Gastrocnemius medialis (tissue), 4 donors: ENCODE data around the gene CDH23. TPM values are rescaled to one million over a fixed set of nuclear protein-coding genes. Genes with fewer than 3 reads are reported as not detected.

Source experiments
- ATAC-seq, 2 donors: fragments of 150-250 bp; one replicate each; pipeline ENCODE4 v1.9.1; 2016
- DNase-seq, 2 donors: peaks; one replicate each; pipeline ENCODE4 v3.0.0-alpha.2; 2019
- H3K27ac ChIP-seq, 4 donors: fragments of 200-600 bp; sonication (generic); 1 replicate in 1 of 4; 2 replicates in 3 of 4; pipeline ENCODE4 v1.5.1; 2016 to 2018; ENCODE audit warnings: mild to moderate bottlenecking in 2 of 4, moderate library complexity in 1 of 4
- H3K27me3 ChIP-seq, 3 donors: fragments of 200-600 bp; sonication (generic) in 2 of 3; 1 replicate in 1 of 3; 2 replicates in 2 of 3; pipeline versions ENCODE4 v1.5.1 to v1.6.0; 2016 to 2019; ENCODE audit warnings: mild to moderate bottlenecking in 1 of 3, moderate library complexity in 1 of 3
- H3K36me3 ChIP-seq, 2 donors: fragments of 200-600 bp; sonication (generic) in 1 of 2; one replicate each; pipeline ENCODE4 v1.5.1; 2017 to 2018
- H3K4me1 ChIP-seq, 2 donors: fragments of 200-600 bp; sonication (generic) in 1 of 2; one replicate each; pipeline ENCODE4 v1.5.1; 2016 to 2017; ENCODE audit warnings: mild to moderate bottlenecking in 2 of 2
- H3K4me3 ChIP-seq, 4 donors: fragments of 200-600 bp; sonication (generic) in 3 of 4; 1 replicate in 1 of 4; 2 replicates in 3 of 4; pipeline ENCODE4 v1.5.1; 2016 to 2019; ENCODE audit warnings: mild to moderate bottlenecking in 2 of 4
- H3K9me3 ChIP-seq, 3 donors: fragments of 200-600 bp; sonication (generic) in 2 of 3; 1 replicate in 1 of 3; 2 replicates in 2 of 3; pipeline ENCODE4 v1.5.1; 2016 to 2019
- CTCF ChIP-seq, 5 experiments: fragments of 450-650 bp in 3 of 5; fragments of 200-600 bp in 2 of 5; sonication (generic) in 2 of 5; IDR thresholded peaks in 4 of 5; conservative IDR thresholded peaks in 1 of 5; 1 replicate in 4 of 5; 2 replicates in 1 of 5; pipeline ENCODE4 v1.5.1; 2016 to 2019; ENCODE audit warnings: antibody characterized with exemption in 5 of 5, mild to moderate bottlenecking in 3 of 5, moderate library complexity in 3 of 5
- POLR2A ChIP-seq, 2 donors: fragments of 450-650 bp; IDR thresholded peaks; one replicate each; pipeline ENCODE4 v1.6.1; 2017; ENCODE audit warnings: antibody characterized with exemption in 2 of 2, mild to moderate bottlenecking in 2 of 2, moderate library complexity in 2 of 2
- in situ Hi-C, 4 donors: fragments of 200-750 bp; cut with MboI; loops; one replicate each; pipeline versions ENCODE4 v1.15.0 to v1.8.0; 2017; ENCODE audit warnings: low sequenced_read_pairs in 4 of 4
- intact Hi-C: fragments of 100-400 bp; cut with DNase I; formaldehyde crosslinking; loops from one replicate; pipeline ENCODE4 v1.15.1; 2023; ENCODE audit warnings: low total_unique reads
- total RNA-seq, 4 donors: library from RNA; depleted of rRNA; stranded (reverse); fragments of >200 nt; gene quantifications; one replicate each; pipeline versions ENCODE4 v1.1.0 to v1.2.3, GENCODE V29; 2016

The CDH23 gene
- total RNA-seq, 4 donors from 2014 or later = 0.53 to 1.8 (median 1.2) TPM

GRCh38 chr10:71784679-71785272 is 388.1 kb downstream of the CDH23 start:
- TF ChIP-seq POLR2A (IDR thresholded peaks at IDR 0.05) = no peak
- TF ChIP-seq CTCF (IDR thresholded peaks at IDR 0.05 in 4 of 5, conservative IDR thresholded peaks at IDR 0.05 in 1 of 5) = no peak
- H3K9me3 ChIP-seq = no peaks in the 10 kb centered on the region
- in situ Hi-C loops (no loop called here), intact Hi-C loops (no loop called here)
- H3K27ac ChIP-seq = no peak overlapping the region
- H3K4me1 ChIP-seq = no peaks in the 10 kb centered on the region
- ATAC-seq = no peak
- no peaks in the 10 kb centered on the region for H3K36me3 ChIP-seq
- H3K4me3 ChIP-seq = no peak overlapping the region
- DNase-seq = no peak
- H3K27me3 ChIP-seq = no peaks in the 10 kb centered on the region

GRCh38 chr10:71788954-71789353 is 392.2 kb downstream of the CDH23 start:
- TF ChIP-seq CTCF (IDR thresholded peaks at IDR 0.05 in 4 of 5, conservative IDR thresholded peaks at IDR 0.05 in 1 of 5) (no peak), POLR2A (IDR thresholded peaks at IDR 0.05) (no peak)
- H3K27ac ChIP-seq = no peak overlapping the region
- DNase-seq = no peak
- in situ Hi-C loops (no loop called here), intact Hi-C loops (no loop called here)
- H3K4me1 ChIP-seq = no peaks in the 10 kb centered on the region
- H3K4me3 ChIP-seq = no peak overlapping the region
- no peaks in the 10 kb centered on the region for H3K27me3 ChIP-seq
- H3K36me3 ChIP-seq = no peaks in the 10 kb centered on the region
- no peak for ATAC-seq
- no peaks in the 10 kb centered on the region for H3K9me3 ChIP-seq

GRCh38 chr10:71789871-71790270 is 393.2 kb downstream of the CDH23 start:
- no peaks in the 10 kb centered on the region for H3K4me1 ChIP-seq
- no peaks in the 10 kb centered on the region for H3K36me3 ChIP-seq
- no peaks in the 10 kb centered on the region for H3K9me3 ChIP-seq
- no peak for ATAC-seq
- H3K27me3 ChIP-seq = no peaks in the 10 kb centered on the region
- H3K4me3 ChIP-seq = no peak overlapping the region
- no peak for DNase-seq
- in situ Hi-C loops = no loop called here
- TF ChIP-seq POLR2A (IDR thresholded peaks at IDR 0.05) (no peak), CTCF (IDR thresholded peaks at IDR 0.05 in 4 of 5, conservative IDR thresholded peaks at IDR 0.05 in 1 of 5) (no peak)
- intact Hi-C loops = no loop called here
- no peak overlapping the region for H3K27ac ChIP-seq

- Histone ChIP-seq H3K4me1 (no peaks in the 10 kb centered on the region), H3K36me3 (no peaks in the 10 kb centered on the region), H3K27me3 (no peaks in the 10 kb centered on the region), H3K9me3 (no peaks in the 10 kb centered on the region), H3K4me3 (no peak overlapping the region), H3K27ac (no peak overlapping the region)
- in situ Hi-C loops = no loop called here
- no peak for ATAC-seq
- DNase-seq = no peak
- intact Hi-C loops = no loop called here
- TF ChIP-seq CTCF (IDR thresholded peaks at IDR 0.05 in 4 of 5, conservative IDR thresholded peaks at IDR 0.05 in 1 of 5) = no peak
- TF ChIP-seq POLR2A (IDR thresholded peaks at IDR 0.05) = no peak
These were observed 394.2 kb downstream of the CDH23 start for GRCh38 chr10:71790749-71791440.
